ENCODE measurements around the gene ADGRA1.

- TF ChIP-seq, protein P1, sequence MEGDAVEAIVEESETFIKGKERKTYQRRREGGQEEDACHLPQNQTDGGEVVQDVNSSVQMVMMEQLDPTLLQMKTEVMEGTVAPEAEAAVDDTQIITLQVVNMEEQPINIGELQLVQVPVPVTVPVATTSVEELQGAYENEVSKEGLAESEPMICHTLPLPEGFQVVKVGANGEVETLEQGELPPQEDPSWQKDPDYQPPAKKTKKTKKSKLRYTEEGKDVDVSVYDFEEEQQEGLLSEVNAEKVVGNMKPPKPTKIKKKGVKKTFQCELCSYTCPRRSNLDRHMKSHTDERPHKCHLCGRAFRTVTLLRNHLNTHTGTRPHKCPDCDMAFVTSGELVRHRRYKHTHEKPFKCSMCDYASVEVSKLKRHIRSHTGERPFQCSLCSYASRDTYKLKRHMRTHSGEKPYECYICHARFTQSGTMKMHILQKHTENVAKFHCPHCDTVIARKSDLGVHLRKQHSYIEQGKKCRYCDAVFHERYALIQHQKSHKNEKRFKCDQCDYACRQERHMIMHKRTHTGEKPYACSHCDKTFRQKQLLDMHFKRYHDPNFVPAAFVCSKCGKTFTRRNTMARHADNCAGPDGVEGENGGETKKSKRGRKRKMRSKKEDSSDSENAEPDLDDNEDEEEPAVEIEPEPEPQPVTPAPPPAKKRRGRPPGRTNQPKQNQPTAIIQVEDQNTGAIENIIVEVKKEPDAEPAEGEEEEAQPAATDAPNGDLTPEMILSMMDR (IDR thresholded peaks at IDR 0.05; ENCODE audit: insufficient read depth, low read length, poor library complexity, severe bottlenecking) = no peak
- TF ChIP-seq EZH2phosphoT487 (conservative IDR thresholded peaks at IDR 0.05; ENCODE audit: low read length) = no peak
Observed at GRCh38 chr10:133121479-133121878, 33.8 kb downstream of the ADGRA1 start.
